Loucy (cell line): Measurements from ENCODE around the gene NDUFS7.
A peak's percentile ranks its signal among the peaks of the same experiment; 100 is the strongest.

ENCODE experiments used
- H2AFZ ChIP-seq: fragments of 200-600 bp; sonication (generic); 2 replicates; pipeline ENCODE4 v1.6.0; 2016; ENCODE audit warnings: antibody characterized with exemption, mild to moderate bottlenecking, low read length, moderate library complexity
- H3F3A ChIP-seq: fragments of 200-600 bp; 2 replicates; pipeline ENCODE4 v1.6.0; 2016; ENCODE audit warnings: antibody characterized with exemption, low read depth, mild to moderate bottlenecking
- H3K27me3 ChIP-seq: fragments of 200-600 bp; sonication (generic); 2 replicates; pipeline ENCODE4 v1.6.1; 2014; ENCODE audit warnings: low read length, mild to moderate bottlenecking; ENCODE audit not compliant: insufficient read depth, poor library complexity, severe bottlenecking
- H3K36me3 ChIP-seq: fragments of 200-600 bp; sonication (generic); 2 replicates; pipeline ENCODE4 v1.6.1; 2016; ENCODE audit warnings: low read length; ENCODE audit not compliant: insufficient read depth
- H3K4me1 ChIP-seq: fragments of 200-600 bp; sonication (generic); 2 replicates; pipeline ENCODE4 v1.5.1; 2014; ENCODE audit warnings: low read length, mild to moderate bottlenecking; ENCODE audit not compliant: insufficient read depth, poor library complexity, severe bottlenecking
- H3K4me2 ChIP-seq: fragments of 200-600 bp; sonication (generic); 2 replicates; pipeline ENCODE4 v1.6.0; 2014; ENCODE audit warnings: antibody characterized with exemption, low read length, low read depth, mild to moderate bottlenecking; ENCODE audit not compliant: poor library complexity, severe bottlenecking
- H3K4me3 ChIP-seq: fragments of 200-600 bp; sonication (generic); 2 replicates; pipeline ENCODE4 v1.5.1; 2014; ENCODE audit warnings: low read length, mild to moderate bottlenecking, mixed read lengths; ENCODE audit not compliant: poor library complexity, severe bottlenecking
- H3K79me2 ChIP-seq: fragments of 200-600 bp; sonication (generic); 2 replicates; pipeline ENCODE4 v1.6.1; 2014; ENCODE audit warnings: low read length; ENCODE audit not compliant: insufficient read depth
- H3K9ac ChIP-seq: fragments of 200-600 bp; sonication (generic); 2 replicates; pipeline ENCODE4 v1.6.0; 2014; ENCODE audit warnings: mild to moderate bottlenecking, low read depth, low read length, moderate library complexity; ENCODE audit not compliant: poor library complexity, severe bottlenecking
- H3K9me2 ChIP-seq: fragments of 200-600 bp; sonication (generic); replicated peaks from 2 replicates; pipeline ENCODE4 v1.6.1; 2016; ENCODE audit warnings: low read depth, low read length, mixed read lengths
- H3K9me3 ChIP-seq: fragments of 200-600 bp; sonication (generic); 2 replicates; pipeline ENCODE4 v1.6.1; 2014; ENCODE audit warnings: mild to moderate bottlenecking, antibody characterized with exemption, low read length, low read depth; ENCODE audit not compliant: insufficient read depth
- H4K20me1 ChIP-seq: fragments of 200-600 bp; sonication (generic); 2 replicates; pipeline ENCODE4 v1.6.0; 2014; ENCODE audit warnings: antibody characterized with exemption, low read length, mild to moderate bottlenecking; ENCODE audit not compliant: insufficient read depth, poor library complexity, severe bottlenecking
- EZH2phosphoT487 ChIP-seq: fragments of 200-600 bp; IDR thresholded peaks from 2 replicates; pipeline ENCODE4 v1.6.1; 2018; ENCODE audit warnings: antibody characterized with exemption, mild to moderate bottlenecking, moderate library complexity, borderline replicate concordance
- TF ChIP-seq, protein P1 (sequence below): fragments of 200-600 bp; sonication (generic); conservative IDR thresholded peaks from 2 replicates; pipeline ENCODE4 v1.5.1; 2014; ENCODE audit warnings: mild to moderate bottlenecking, antibody characterized with exemption, low read length

Gene NDUFS7

DNA sequence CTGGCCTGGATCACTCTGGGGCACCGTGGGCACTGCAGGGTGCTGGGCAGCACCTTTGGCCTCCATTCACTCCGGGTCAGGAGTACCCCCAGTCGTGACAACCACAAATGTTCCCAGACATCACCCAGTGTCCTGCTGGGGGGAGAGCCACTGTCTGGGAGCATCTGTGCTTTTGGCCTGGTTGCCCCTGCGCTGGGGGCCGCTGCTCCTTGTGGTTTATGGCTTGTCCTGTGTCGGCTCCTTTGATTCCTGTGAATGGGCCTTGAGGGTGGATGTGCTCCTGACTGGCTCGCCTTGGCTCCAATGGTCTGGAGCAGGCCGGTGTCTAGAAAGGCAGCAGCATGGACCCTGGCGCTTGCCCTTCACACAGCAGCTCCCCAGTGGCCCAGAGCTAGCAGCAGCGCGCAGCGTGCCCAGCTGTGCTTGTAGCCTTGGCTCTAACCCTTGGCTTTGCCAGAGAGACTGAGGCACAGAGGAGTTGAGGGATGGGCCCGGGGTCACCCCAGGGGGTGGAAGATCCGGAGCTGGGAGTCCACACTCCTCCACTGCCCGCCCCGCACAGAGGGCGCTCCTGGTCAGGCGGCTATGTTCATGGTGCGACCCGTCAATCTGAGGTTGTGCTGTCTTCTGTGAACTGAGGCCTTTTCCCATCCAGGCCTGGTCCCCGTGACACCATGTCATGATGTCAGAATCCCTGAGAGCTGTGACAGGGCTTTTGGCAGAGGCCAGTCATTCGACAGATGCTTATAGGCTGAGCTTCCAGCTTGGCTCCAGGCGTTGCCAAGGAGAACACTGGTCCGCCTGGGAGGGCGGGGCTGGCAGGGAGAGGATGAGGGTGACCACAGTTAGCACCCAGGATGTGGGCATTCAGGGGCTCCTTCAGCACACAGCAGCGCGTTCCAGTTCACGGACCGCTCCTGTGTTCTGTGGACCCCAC is 27.8 kb downstream of the NDUFS7 start:
- Histone ChIP-seq H3K9ac (peak overlapping the region; percentile 99), H3F3A (no peaks in the 10 kb centered on the region), H3K4me2 (peak overlapping the region; percentile 95), H3K79me2 (peaks cover 89% of the 10 kb centered on the region), H2AFZ (no peak overlapping the region), H3K36me3 (peaks cover 27% of the 10 kb centered on the region; the same call in 1 of the 2 replicates), H3K27me3 (peaks cover 6% of the 10 kb centered on the region), H3K9me3 (no peaks in the 10 kb centered on the region), H3K9me2 (no peaks in the 10 kb centered on the region), H4K20me1 (peaks cover 81% of the 10 kb centered on the region), H3K4me3 (peak overlapping the region; percentile 97), H3K4me1 (peaks cover 33% of the 10 kb centered on the region)
- TF ChIP-seq, protein P1, sequence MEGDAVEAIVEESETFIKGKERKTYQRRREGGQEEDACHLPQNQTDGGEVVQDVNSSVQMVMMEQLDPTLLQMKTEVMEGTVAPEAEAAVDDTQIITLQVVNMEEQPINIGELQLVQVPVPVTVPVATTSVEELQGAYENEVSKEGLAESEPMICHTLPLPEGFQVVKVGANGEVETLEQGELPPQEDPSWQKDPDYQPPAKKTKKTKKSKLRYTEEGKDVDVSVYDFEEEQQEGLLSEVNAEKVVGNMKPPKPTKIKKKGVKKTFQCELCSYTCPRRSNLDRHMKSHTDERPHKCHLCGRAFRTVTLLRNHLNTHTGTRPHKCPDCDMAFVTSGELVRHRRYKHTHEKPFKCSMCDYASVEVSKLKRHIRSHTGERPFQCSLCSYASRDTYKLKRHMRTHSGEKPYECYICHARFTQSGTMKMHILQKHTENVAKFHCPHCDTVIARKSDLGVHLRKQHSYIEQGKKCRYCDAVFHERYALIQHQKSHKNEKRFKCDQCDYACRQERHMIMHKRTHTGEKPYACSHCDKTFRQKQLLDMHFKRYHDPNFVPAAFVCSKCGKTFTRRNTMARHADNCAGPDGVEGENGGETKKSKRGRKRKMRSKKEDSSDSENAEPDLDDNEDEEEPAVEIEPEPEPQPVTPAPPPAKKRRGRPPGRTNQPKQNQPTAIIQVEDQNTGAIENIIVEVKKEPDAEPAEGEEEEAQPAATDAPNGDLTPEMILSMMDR: no peak
- TF ChIP-seq EZH2phosphoT487: no peak

DNA sequence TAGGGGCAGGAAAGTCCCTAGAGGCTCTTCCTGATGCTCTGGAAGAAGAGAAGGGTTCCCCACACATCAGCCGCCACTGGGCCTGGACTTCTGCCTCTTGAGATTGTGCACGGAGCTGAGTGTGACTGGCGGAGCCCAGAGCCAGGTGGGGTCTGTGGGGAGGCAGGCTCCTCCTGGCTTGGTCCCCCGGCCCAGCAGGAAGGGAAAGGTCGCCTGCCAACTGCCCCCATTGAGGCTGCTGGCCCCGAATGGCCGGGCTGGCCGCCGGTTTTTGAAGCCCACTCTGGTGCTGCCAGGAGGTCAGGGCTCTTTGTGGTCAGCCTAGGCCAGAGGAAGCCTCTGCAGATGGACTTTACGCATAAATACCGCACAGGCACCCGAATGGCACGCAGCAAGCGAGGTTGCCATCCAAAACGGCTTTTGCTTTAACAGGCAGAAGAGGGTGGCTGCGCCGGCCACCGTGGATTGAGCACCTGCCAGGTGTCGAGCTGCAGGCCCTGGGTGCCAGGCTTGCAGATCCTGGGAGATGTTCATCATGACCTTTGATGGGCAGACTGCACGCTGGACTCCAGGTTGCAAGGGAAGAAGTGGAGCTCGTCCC is 28.7 kb downstream of the NDUFS7 start:
- peak overlapping the region; percentile 95 for H3K4me2 ChIP-seq

DNA sequence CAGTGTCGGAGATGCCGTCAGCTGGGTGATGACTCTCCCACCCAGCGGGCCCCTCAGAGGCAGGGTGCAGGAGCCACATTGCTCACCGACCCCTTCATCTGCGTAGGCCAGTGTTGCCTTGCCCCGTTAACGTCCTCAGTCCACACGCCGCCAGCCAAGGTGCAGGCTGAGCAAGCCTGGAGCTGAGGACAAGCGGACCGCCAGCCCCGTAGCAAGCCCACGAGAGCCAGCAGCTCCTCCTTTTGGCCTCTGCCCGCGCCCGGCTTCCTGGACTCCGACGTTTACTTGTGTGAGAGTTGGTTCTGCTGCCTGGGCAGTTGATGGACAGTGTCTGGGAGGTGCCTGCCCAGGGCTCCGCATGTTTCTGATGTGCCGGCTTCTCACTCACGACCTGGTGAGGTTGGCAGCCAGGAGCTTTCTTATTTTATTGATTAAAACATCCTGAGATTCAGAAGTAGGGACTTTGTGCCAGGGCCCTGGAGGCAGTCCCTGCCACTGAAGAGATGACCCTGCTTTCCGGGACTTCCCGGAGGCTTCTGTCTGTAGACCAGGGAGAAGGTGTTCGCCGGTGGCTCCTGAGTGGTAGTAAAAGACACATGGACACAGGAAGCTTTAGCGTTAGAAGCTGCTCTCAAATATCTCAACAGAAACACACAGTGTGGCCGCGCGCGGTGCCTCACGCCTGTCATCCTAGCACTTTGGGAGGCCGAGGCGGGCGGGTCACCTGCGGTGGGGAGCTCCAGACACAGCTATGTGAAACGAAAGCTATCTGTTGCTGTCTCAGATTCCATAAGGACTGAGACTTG is 29.5 kb downstream of the NDUFS7 start:
- Histone ChIP-seq H2AFZ (no peak overlapping the region), H3K9me3 (no peaks in the 10 kb centered on the region), H3K79me2 (peaks cover 99% of the 10 kb centered on the region), H3F3A (no peaks in the 10 kb centered on the region), H3K9ac (no peak overlapping the region), H3K9me2 (no peaks in the 10 kb centered on the region), H3K36me3 (peaks cover 41% of the 10 kb centered on the region; the same call in 1 of the 2 replicates), H3K4me2 (no peak overlapping the region), H4K20me1 (peaks cover 93% of the 10 kb centered on the region), H3K4me3 (no peak overlapping the region), H3K27me3 (peaks cover 1% of the 10 kb centered on the region), H3K4me1 (peaks cover 28% of the 10 kb centered on the region)
- TF ChIP-seq, protein P1: no peak
- no peak for TF ChIP-seq EZH2phosphoT487

More for the DNA sequence above, 28.7 kb downstream of the NDUFS7 start:
- Histone ChIP-seq H3K9ac (no peak overlapping the region), H4K20me1 (peaks cover 90% of the 10 kb centered on the region), H3K79me2 (peaks cover 98% of the 10 kb centered on the region), H3K27me3 (peaks cover 6% of the 10 kb centered on the region), H3K4me3 (no peak overlapping the region), H3F3A (no peaks in the 10 kb centered on the region), H3K9me3 (no peaks in the 10 kb centered on the region), H3K9me2 (no peaks in the 10 kb centered on the region), H3K4me1 (peaks cover 28% of the 10 kb centered on the region), H2AFZ (no peak overlapping the region), H3K36me3 (peaks cover 33% of the 10 kb centered on the region; the same call in 1 of the 2 replicates)
- TF ChIP-seq, protein P1: no peak
- no peak for TF ChIP-seq EZH2phosphoT487
